Tibial nerve (tissue), 3 donors: ENCODE data around the gene PECR.

Experiments
- CTCF ChIP-seq, 5 experiments: fragments of 200-600 bp in 3 of 5; fragments of 450-650 bp in 2 of 5; sonication (generic) in 3 of 5; IDR thresholded peaks; one replicate each; pipeline ENCODE4 v1.5.1; 2016 to 2019; ENCODE audit warnings: antibody characterized with exemption in 5 of 5, mild to moderate bottlenecking in 3 of 5, moderate library complexity in 2 of 5
- POLR2A ChIP-seq, 2 donors: fragments of 450-650 bp; IDR thresholded peaks; one replicate each; pipeline ENCODE4 v1.6.1; 2017; ENCODE audit warnings: antibody characterized with exemption in 2 of 2, mild to moderate bottlenecking in 2 of 2, moderate library complexity in 2 of 2

DNA sequence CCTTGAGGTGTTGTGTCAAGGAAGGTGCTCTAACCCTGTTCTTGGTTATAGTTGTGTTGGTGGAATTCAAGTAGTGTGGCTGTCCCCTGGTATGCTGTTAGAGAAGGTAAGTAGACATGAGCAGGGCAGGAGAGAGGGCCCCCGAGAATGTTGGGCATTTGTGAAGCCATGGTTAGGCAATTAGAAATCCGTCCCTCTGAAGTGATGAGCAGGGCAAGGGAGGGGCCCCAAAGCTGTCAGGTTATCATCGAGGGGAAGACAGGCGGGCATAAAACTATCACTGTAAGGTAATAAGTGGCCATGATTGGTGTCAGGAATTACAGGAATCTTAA is 32.7 kb upstream of the PECR start:
- TF ChIP-seq CTCF (IDR thresholded peaks at IDR 0.05) = no peak
- TF ChIP-seq POLR2A (IDR thresholded peaks at IDR 0.05) = no peak
